Measurements from ENCODE around the gene WDR70. TPM values are rescaled to one million over a fixed set of nuclear protein-coding genes. Genes with fewer than 3 reads are reported as not detected.

WDR70 gene
- polyA plus RNA-seq, 1 of the 3 experiments (the other 2 are of a cell fraction) = 14.2 TPM

GRCh38 chr5:37565062-37565670, 186.0 kb downstream of the WDR70 start:
- peaks cover 4% of the 10 kb centered on the region for H3F3A ChIP-seq (replicated peaks; ENCODE audit: insufficient read depth)
- no peaks in the 10 kb centered on the region for H4K20me1 ChIP-seq (ENCODE audit: insufficient read depth)
- H3K9me3 ChIP-seq = no peaks in the 10 kb centered on the region
- no peak overlapping the region for H2AFZ ChIP-seq (ENCODE audit: low read depth)
- 48% methylated on average over 2 of the region's 2 CpGs for WGBS (ENCODE audit: low lambda C conversion rate)
- H3K9ac ChIP-seq = no peak overlapping the region
- TF ChIP-seq PBX3 (IDR thresholded peaks at IDR 0.05) = peak; percentile 55
- no peak for TF ChIP-seq MEF2A (IDR thresholded peaks at IDR 0.05; ENCODE audit: borderline replicate concordance, low read depth)
- TF ChIP-seq TCF12 (IDR thresholded peaks at IDR 0.05) = peak; percentile 49
- no peak for TF ChIP-seq MXI1 (IDR thresholded peaks at IDR 0.05; ENCODE audit: low read depth, low read length)
- H3K4me3 ChIP-seq (ENCODE audit: low read depth in 2 of 2, low read length in 1 of 2) = no peak overlapping the region
- H3K27me3 ChIP-seq (ENCODE audit: insufficient read depth) = no peaks in the 10 kb centered on the region
- H3K4me1 ChIP-seq (ENCODE audit: control insufficient read depth in 1 of 2, insufficient read depth in 2 of 2, low read depth in 1 of 2, low read length in 1 of 2) = peaks cover 0 to 24% of the 10 kb centered on the region in 2 experiments; a peak in 2 of 4 replicates
- H3K27ac ChIP-seq (ENCODE audit: low read depth in 2 of 2, low read length in 1 of 2) = no peak overlapping the region
- H3K4me2 ChIP-seq = no peak overlapping the region
- ChIA-PET CTCF (no interaction called here), POLR2A (no interaction called here)
- no peaks in the 10 kb centered on the region for H3K36me3 ChIP-seq (replicated peaks in 1 of 2; ENCODE audit: control insufficient read depth in 1 of 2, insufficient read depth in 2 of 2, low read length in 1 of 2)
- H3K9me2 ChIP-seq = no peaks in the 10 kb centered on the region
- DNase-seq = no peak
- no peaks in the 10 kb centered on the region for H3K79me2 ChIP-seq (ENCODE audit: insufficient read depth)

GRCh38 chr5:37567566-37567965, 188.4 kb downstream of the WDR70 start:
- H3K9me2 ChIP-seq = no peaks in the 10 kb centered on the region
- CTCF ChIA-PET = interaction anchor here (1.4 kb wide), 1 partner anchor 13 kb away, joined by 4 read pairs; no protein-coding TSS in a partner anchor
- H3K4me1 ChIP-seq (ENCODE audit: control insufficient read depth in 1 of 2, insufficient read depth in 2 of 2, low read depth in 1 of 2, low read length in 1 of 2) = peaks cover 0 to 28% of the 10 kb centered on the region in 2 experiments; a peak in 2 of 4 replicates
- TF ChIP-seq ELF1 (IDR thresholded peaks at IDR 0.05) (no peak), MAX (IDR thresholded peaks at IDR 0.05; ENCODE audit: low read depth) (no peak), SMC3 (IDR thresholded peaks at IDR 0.05; ENCODE audit: low read depth, low read length) (no peak), JUND (IDR thresholded peaks at IDR 0.05) (no peak), NRF1 (IDR thresholded peaks at IDR 0.05; ENCODE audit: low read depth, low read length) (no peak), USF2 (IDR thresholded peaks at IDR 0.05; ENCODE audit: borderline replicate concordance, low read depth, low read length) (no peak), CHD2 (IDR thresholded peaks at IDR 0.05; ENCODE audit: low read length, partially characterized antibody) (no peak), TCF12 (IDR thresholded peaks at IDR 0.05) (no peak), POLR2AphosphoS5 (IDR thresholded peaks at IDR 0.05; ENCODE audit: low read depth, low read length) (no peak), IRF3 (IDR thresholded peaks at IDR 0.05; ENCODE audit: low read depth, low read length) (no peak), YY1 (IDR thresholded peaks at IDR 0.05; ENCODE audit: low read depth) (no peak), FOXM1 (IDR thresholded peaks at IDR 0.05; ENCODE audit: low read depth) (no peak), REST (IDR thresholded peaks at IDR 0.05; ENCODE audit: low read depth, low read length) (no peak), EP300 (IDR thresholded peaks at IDR 0.05; ENCODE audit: borderline replicate concordance in 1 of 2, low read depth in 1 of 2, low read length in 1 of 2) (no peak), RFX5 (IDR thresholded peaks at IDR 0.05; ENCODE audit: low read length) (no peak), TAF1 (IDR thresholded peaks at IDR 0.05; ENCODE audit: borderline replicate concordance, low read depth, low read length) (no peak), SIN3A (IDR thresholded peaks at IDR 0.05; ENCODE audit: borderline replicate concordance, low read depth, low read length) (no peak), USF1 (IDR thresholded peaks at IDR 0.05; ENCODE audit: borderline replicate concordance, low read depth) (no peak)
- H3K27ac ChIP-seq (ENCODE audit: low read depth in 2 of 2, low read length in 1 of 2) = no peak overlapping the region
- POLR2A ChIA-PET = no interaction called here
- H2AFZ ChIP-seq (ENCODE audit: low read depth) = no peak overlapping the region
- H3K4me3 ChIP-seq (ENCODE audit: low read depth in 2 of 2, low read length in 1 of 2) = no peak overlapping the region
- no peaks in the 10 kb centered on the region for H3K27me3 ChIP-seq (ENCODE audit: insufficient read depth)
- no peaks in the 10 kb centered on the region for H3F3A ChIP-seq (replicated peaks; ENCODE audit: insufficient read depth)
- no peak overlapping the region for H3K4me2 ChIP-seq
- H3K79me2 ChIP-seq (ENCODE audit: insufficient read depth) = no peaks in the 10 kb centered on the region
- H3K9me3 ChIP-seq = no peaks in the 10 kb centered on the region
- DNase-seq = no peak
- 100% methylated on average over 3 of the region's 3 CpGs for WGBS (ENCODE audit: low lambda C conversion rate)
- no peak overlapping the region for H3K9ac ChIP-seq
- H3K36me3 ChIP-seq (replicated peaks in 1 of 2; ENCODE audit: control insufficient read depth in 1 of 2, insufficient read depth in 2 of 2, low read length in 1 of 2) = no peaks in the 10 kb centered on the region
- no peaks in the 10 kb centered on the region for H4K20me1 ChIP-seq (ENCODE audit: insufficient read depth)
